SJSA1 (cell line): ENCODE measurements around the gene MRPL37. TPM values are rescaled to one million over a fixed set of nuclear protein-coding genes. Genes with fewer than 3 reads are reported as not detected.
A peak's percentile ranks its signal among the peaks of the same experiment; 100 is the strongest.

Source experiments
- DNase-seq, 2 experiments: peaks; one replicate each; pipeline ENCODE4 v3.0.0-alpha.2; 2015 to 2020; ENCODE audit warnings: low spot score in 2 of 2, low read depth in 1 of 2
- H3K27ac ChIP-seq: fragments of 250-450 bp; sonication (Bioruptor Pico); 2 replicates; pipeline ENCODE4 v1.5.1; 2020; ENCODE audit warnings: mild to moderate bottlenecking, moderate library complexity
- H3K27me3 ChIP-seq: fragments of 250-450 bp; sonication (Bioruptor Pico); replicated peaks from 2 replicates; pipeline ENCODE4 v1.5.1; 2020; ENCODE audit warnings: mild to moderate bottlenecking, moderate library complexity
- H3K36me3 ChIP-seq: fragments of 250-450 bp; sonication (Bioruptor Pico); 2 replicates; pipeline ENCODE4 v1.5.1; 2020; ENCODE audit warnings: mild to moderate bottlenecking
- H3K4me1 ChIP-seq: fragments of 250-450 bp; sonication (Bioruptor Pico); replicated peaks from 2 replicates; pipeline ENCODE4 v1.6.1; 2021; ENCODE audit warnings: mild to moderate bottlenecking
- H3K4me3 ChIP-seq: fragments of 250-450 bp; sonication (Bioruptor Pico); 2 replicates; pipeline ENCODE4 v1.5.1; 2020; ENCODE audit warnings: mild to moderate bottlenecking
- H3K9me3 ChIP-seq: fragments of 250-450 bp; sonication (Bioruptor Pico); replicated peaks from 2 replicates; pipeline ENCODE4 v1.5.1; 2020; ENCODE audit warnings: mild to moderate bottlenecking
- total RNA-seq: library from RNA; depleted of rRNA; stranded (reverse); fragments of >200 nt; shearing (Covaris generic); gene quantifications from 2 replicates; pipeline ENCODE4 v1.2.3, GENCODE V29; 2014

MRPL37 gene
- total RNA-seq, 1 experiment from 2014 or later = 157 TPM

DNA sequence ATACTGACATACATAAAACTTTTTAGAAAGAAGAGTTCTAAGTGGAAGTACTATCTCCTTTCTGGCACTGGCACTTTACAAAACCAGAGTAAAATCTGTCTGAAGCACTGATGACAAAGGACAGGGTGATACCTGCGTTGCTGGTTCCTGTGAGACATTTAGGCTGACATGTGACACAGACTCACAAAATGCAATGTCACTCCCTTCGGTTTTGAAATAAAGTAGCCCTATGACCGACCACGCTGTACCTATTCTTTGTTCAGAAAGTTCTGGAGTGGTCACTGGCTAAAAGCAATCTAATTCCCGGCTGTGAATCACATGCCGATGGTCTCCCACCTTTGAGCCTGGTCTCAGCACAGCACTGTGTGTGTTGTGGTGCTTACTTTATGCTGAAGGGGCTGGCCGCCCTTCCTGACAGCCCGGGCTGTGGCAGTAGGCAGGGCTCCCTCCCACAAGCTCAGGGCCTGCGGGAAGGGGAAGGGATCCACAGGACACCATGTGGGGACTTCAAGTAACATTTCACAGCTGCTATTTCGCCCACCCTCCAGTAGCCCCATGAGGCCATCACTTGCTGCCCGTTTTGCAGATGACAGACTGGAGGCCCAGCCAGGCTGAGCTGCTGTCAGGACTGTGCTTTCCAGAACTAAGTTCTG, 48.0 kb downstream of the MRPL37 start:
- no peak overlapping the region for H3K27ac ChIP-seq
- no peaks in the 10 kb centered on the region for H3K9me3 ChIP-seq
- no peak overlapping the region for H3K4me3 ChIP-seq
- H3K36me3 ChIP-seq = peaks cover 64% of the 10 kb centered on the region
- peaks cover 59% of the 10 kb centered on the region for H3K4me1 ChIP-seq
- no peak for DNase-seq
- no peaks in the 10 kb centered on the region for H3K27me3 ChIP-seq

GRCh38 chr1:54248966-54249365, 49.0 kb downstream of the MRPL37 start:
- Histone ChIP-seq H3K4me3 (no peak overlapping the region), H3K27ac (peak overlapping the region; percentile 74; the same call in 1 of the 2 replicates), H3K36me3 (peaks cover 61% of the 10 kb centered on the region), H3K4me1 (peaks cover 62% of the 10 kb centered on the region), H3K27me3 (no peaks in the 10 kb centered on the region), H3K9me3 (no peaks in the 10 kb centered on the region)
- no peak for DNase-seq

- H3K4me1 ChIP-seq = peaks cover 69% of the 10 kb centered on the region
- H3K4me3 ChIP-seq = no peak overlapping the region
- peak; percentile 79 to 83 for DNase-seq
- H3K36me3 ChIP-seq = peaks cover 55% of the 10 kb centered on the region
- H3K9me3 ChIP-seq = no peaks in the 10 kb centered on the region
- H3K27ac ChIP-seq = peak overlapping the region; percentile 74
- no peaks in the 10 kb centered on the region for H3K27me3 ChIP-seq
These were observed 50.0 kb downstream of the MRPL37 start for GRCh38 chr1:54249819-54250435.

GRCh38 chr1:54250670-54251069, 50.7 kb downstream of the MRPL37 start:
- H3K36me3 ChIP-seq = peaks cover 52% of the 10 kb centered on the region
- no peaks in the 10 kb centered on the region for H3K27me3 ChIP-seq
- H3K4me3 ChIP-seq = no peak overlapping the region
- H3K9me3 ChIP-seq = no peaks in the 10 kb centered on the region
- DNase-seq = no peak
- peak overlapping the region; percentile 74 for H3K27ac ChIP-seq
- peaks cover 68% of the 10 kb centered on the region for H3K4me1 ChIP-seq

GRCh38 chr1:54252371-54252936, 52.5 kb downstream of the MRPL37 start:
- H3K27me3 ChIP-seq = no peaks in the 10 kb centered on the region
- H3K4me3 ChIP-seq = no peak overlapping the region
- H3K27ac ChIP-seq = peak overlapping the region; percentile 32; the same call in 1 of the 2 replicates
- H3K9me3 ChIP-seq = no peaks in the 10 kb centered on the region
- no peak for DNase-seq
- peaks cover 37% of the 10 kb centered on the region for H3K36me3 ChIP-seq
- peaks cover 69% of the 10 kb centered on the region for H3K4me1 ChIP-seq

- H3K27ac ChIP-seq = peak overlapping the region; percentile 47
- DNase-seq = peak; percentile 92 to 94
- no peaks in the 10 kb centered on the region for H3K27me3 ChIP-seq
- no peaks in the 10 kb centered on the region for H3K9me3 ChIP-seq
- H3K4me3 ChIP-seq = no peak overlapping the region
- H3K36me3 ChIP-seq = peaks cover 30% of the 10 kb centered on the region
- peaks cover 67% of the 10 kb centered on the region for H3K4me1 ChIP-seq
These were observed 53.5 kb downstream of the MRPL37 start for GRCh38 chr1:54253480-54253879.

- Histone ChIP-seq H3K4me3 (no peak overlapping the region), H3K9me3 (no peaks in the 10 kb centered on the region), H3K27ac (peak overlapping the region; percentile 47), H3K27me3 (no peaks in the 10 kb centered on the region), H3K36me3 (peaks cover 25% of the 10 kb centered on the region), H3K4me1 (peaks cover 62% of the 10 kb centered on the region)
- DNase-seq = peak in 1 of 2 experiments; percentile 75
These were observed 54.1 kb downstream of the MRPL37 start for GRCh38 chr1:54254055-54254454.

DNA sequence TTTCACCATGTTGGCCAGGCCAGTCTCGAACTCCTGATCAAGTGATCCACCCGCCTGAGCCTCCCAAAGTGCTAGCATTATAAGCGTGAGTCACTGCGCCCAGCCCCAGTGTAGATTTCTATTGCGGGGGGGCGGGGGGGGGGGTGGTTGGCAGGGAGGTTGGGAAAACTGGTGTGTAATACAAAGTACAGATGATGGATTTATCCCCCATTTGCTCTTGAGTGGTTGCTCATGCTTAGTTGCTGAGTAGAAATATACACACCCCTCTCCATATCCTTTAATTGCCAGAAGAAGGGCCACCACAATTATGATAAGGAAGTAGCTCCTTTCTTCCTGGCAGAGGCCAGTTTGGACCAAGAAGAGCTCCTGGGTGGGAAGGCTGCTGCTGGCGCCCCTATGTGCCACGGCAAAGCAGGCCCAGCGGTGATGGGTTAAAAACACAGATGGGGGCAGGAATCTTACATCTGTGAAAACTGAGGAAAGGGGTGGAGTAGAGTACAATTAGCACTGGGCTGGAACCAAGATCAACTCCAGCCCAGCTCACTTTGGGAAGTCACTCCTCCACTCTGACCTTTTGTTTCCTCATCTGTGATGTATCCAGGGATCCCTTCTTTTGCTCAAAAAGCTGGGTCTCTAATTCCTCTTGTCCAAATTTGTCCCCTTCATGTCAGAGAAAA, 55.2 kb downstream of the MRPL37 start:
- Histone ChIP-seq H3K4me3 (no peak overlapping the region), H3K27me3 (no peaks in the 10 kb centered on the region), H3K9me3 (no peaks in the 10 kb centered on the region), H3K36me3 (peaks cover 21% of the 10 kb centered on the region), H3K27ac (peak overlapping the region; percentile 65), H3K4me1 (peaks cover 54% of the 10 kb centered on the region)
- DNase-seq = peak; percentile 57 to 71

- DNase-seq = no peak
- peaks cover 40% of the 10 kb centered on the region for H3K4me1 ChIP-seq
These were observed 56.8 kb downstream of the MRPL37 start for GRCh38 chr1:54256522-54257345.

DNA sequence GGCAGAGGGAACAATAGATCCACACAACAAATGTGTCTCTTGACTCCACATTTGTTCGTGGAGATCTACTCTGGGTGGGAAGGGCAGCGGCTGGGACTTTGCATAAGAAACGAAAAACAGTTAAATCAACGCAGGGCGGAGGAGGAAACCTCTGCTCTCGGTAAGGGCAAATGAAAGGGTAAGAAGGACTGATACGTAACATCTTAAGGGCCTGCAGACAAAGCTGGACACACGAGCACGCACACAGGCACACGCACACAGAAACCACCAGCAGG, 57.3 kb downstream of the MRPL37 start:
- Histone ChIP-seq H3K4me1 (peaks cover 34% of the 10 kb centered on the region), H3K9me3 (no peaks in the 10 kb centered on the region), H3K27ac (no peak overlapping the region), H3K4me3 (no peak overlapping the region), H3K36me3 (peaks cover 12% of the 10 kb centered on the region), H3K27me3 (no peaks in the 10 kb centered on the region)
- DNase-seq = no peak

More at GRCh38 chr1:54256522-54257345, 56.8 kb downstream of the MRPL37 start:
- no peaks in the 10 kb centered on the region for H3K27me3 ChIP-seq
- H3K9me3 ChIP-seq = no peaks in the 10 kb centered on the region
- H3K4me3 ChIP-seq = no peak overlapping the region
- no peak overlapping the region for H3K27ac ChIP-seq
- peaks cover 13% of the 10 kb centered on the region for H3K36me3 ChIP-seq

DNA sequence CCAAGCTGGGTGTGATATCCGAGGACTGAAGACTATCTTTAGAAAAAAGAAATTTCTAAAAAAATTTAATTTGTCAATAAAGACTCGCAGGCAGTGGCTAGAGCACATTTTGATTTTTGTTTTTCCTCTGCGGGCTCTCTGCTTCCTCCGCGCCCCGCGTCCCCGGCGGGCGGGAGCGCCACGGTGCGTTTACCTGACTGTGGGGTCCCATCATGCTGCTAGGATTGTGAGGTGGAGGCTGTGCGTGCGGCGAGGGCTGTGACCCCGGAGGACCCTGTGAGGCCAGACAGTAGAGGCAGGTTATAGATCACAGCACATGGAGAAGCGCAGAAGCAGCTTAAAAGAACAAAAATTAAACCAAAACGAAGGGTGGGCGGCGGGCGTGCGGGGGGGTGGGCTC, 57.9 kb downstream of the MRPL37 start:
- no peak for DNase-seq
- H3K27ac ChIP-seq = no peak overlapping the region
- H3K4me1 ChIP-seq = peaks cover 28% of the 10 kb centered on the region
- H3K9me3 ChIP-seq = no peaks in the 10 kb centered on the region
- H3K36me3 ChIP-seq = peaks cover 14% of the 10 kb centered on the region
- no peak overlapping the region for H3K4me3 ChIP-seq
- no peaks in the 10 kb centered on the region for H3K27me3 ChIP-seq

- H3K27ac ChIP-seq = no peak overlapping the region
- DNase-seq = no peak
- H3K27me3 ChIP-seq = no peaks in the 10 kb centered on the region
- peaks cover 11% of the 10 kb centered on the region for H3K4me1 ChIP-seq
- no peak overlapping the region for H3K4me3 ChIP-seq
- H3K9me3 ChIP-seq = no peaks in the 10 kb centered on the region
- H3K36me3 ChIP-seq = peaks cover 26% of the 10 kb centered on the region
These were observed 59.7 kb downstream of the MRPL37 start for GRCh38 chr1:54259546-54260140.

DNA sequence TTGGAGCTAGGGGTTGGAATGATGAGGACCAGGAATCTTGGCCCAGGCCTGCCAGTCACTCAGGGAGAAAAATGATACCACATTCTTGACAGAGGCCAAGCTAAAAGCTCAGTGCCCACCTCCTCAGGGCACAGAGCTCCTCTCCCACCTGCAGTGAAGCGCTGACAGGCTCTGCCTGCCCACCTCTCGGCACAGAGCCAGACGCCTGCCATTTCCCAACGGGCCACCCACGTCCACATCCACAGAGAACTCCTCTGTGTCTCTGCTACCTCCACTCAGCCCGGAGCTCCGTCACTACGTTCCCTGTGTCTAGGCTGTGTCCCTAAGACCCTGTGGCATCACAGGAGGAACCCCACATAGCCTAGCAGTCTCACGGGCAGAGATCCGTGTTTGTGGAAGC, 60.8 kb downstream of the MRPL37 start:
- no peak for DNase-seq
- peaks cover 26% of the 10 kb centered on the region for H3K36me3 ChIP-seq
- no peak overlapping the region for H3K4me3 ChIP-seq
- no peaks in the 10 kb centered on the region for H3K27me3 ChIP-seq
- H3K4me1 ChIP-seq = peaks cover under 1% of the 10 kb centered on the region; the same call in 1 of the 2 replicates
- H3K27ac ChIP-seq = no peak overlapping the region
- no peaks in the 10 kb centered on the region for H3K9me3 ChIP-seq
